Measurements from ENCODE around the gene LDLRAD4.

DNA sequence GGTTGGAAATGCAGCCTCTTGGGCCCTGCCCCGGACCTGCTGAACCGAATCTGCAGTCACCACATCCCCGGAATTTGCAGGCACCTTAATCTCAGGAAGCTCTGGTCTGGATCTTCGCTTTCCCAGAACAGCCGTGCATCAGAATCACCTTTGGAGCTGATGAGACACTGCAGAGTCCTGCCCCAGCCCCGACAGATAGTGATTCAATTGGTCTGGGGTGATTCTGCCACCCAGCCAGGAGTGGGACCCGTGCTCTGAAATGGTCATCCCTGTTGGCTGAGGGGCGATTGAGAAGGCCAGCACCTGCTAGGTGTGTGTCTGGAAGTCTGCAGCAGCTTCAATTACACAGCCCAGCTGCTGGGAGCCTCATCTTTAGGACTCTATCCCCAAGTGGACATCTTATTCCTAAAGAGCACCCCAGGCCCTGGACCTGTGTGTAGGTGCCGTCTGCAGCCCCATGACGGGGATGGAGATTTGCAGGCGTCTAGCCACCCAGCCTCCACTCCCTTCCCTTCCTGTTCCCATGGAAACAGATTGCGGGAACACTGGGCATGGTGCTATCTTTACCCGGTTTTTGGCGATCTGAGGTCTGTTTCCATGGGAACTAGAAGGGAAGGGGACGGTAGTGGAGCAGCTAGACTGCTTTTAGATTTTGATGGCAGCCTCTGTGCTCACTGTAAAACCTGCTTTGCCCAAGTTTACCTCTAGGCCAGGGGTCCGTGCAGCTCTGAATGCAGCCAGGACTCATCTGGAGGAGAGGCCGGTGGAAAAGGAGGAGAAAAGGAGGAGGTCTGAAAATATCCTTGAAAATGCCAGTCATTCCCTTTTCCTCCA is 156.1 kb downstream of the LDLRAD4 start:
- TF ChIP-seq POLR2AphosphoS5 (IDR thresholded peaks at IDR 0.05; ENCODE audit: low read depth, low read length) (no peak), POLR2A (IDR thresholded peaks at IDR 0.05; ENCODE audit: low read depth, low read length) (no peak), POU2F2 (IDR thresholded peaks at IDR 0.05; ENCODE audit: low read depth, low read length) (no peak), PAX5 (IDR thresholded peaks at IDR 0.05; ENCODE audit: insufficient read depth, low read length, severe bottlenecking) (no peak), TAF1 (IDR thresholded peaks at IDR 0.05; ENCODE audit: low read depth, low read length) (no peak), SPI1 (IDR thresholded peaks at IDR 0.05; ENCODE audit: low read depth, low read length) (no peak)

All from GM12891 (cell line).